ENCODE results near the gene WDR81. TPM values are rescaled to one million over a fixed set of nuclear protein-coding genes. Genes with fewer than 3 reads are reported as not detected.

WDR81 gene
- total RNA-seq, 1 experiment from 2014 or later = 17.3 TPM

DNA sequence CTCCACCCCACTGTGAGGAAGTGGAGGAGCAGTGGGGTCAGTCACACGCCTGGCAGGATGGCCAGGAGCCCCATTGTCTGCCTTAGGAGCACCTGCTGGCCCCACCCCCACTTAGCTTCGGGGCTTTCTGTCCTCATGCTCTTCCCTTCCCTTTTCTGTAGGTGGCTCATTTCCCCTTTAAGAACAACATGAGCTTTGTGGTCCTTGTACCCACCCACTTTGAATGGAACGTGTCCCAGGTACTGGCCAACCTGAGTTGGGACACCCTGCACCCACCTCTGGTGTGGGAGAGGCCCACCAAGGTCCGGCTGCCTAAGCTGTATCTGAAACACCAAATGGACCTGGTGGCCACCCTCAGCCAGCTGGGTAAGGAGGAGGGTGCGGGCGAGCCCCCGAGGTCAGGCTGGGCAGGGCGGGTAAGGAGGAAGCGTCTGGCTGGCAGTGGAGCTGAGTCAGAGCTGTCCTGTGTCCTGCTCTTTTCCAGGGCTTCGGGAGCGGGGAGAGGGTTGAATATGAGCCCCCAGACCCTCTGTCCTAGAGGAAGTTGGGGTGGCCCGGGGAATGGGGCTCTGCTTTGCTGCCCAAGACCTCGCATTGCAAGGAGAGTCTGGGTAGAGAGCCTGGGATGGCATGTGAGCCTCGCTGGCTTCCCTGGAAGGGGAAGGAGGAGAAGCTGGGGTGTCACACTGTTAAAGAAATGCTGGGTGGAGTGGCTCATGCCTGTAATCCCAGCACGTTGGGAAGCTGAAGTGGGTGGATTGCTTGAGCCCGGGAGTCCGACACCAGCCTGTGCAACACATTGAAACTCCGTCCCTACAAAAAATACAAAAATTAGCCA is 28.1 kb downstream of the WDR81 start:
- peak overlapping the region; percentile 3; the same call in 1 of the 2 replicates for H3K27ac ChIP-seq (ENCODE audit: low read depth, low read length)
- TSS peak; percentile 62 for BruUV-seq (replicated peaks)
- ATAC-seq = peak; percentile 83
- CTCF ChIA-PET = interaction anchor here (0.9 kb wide), 1 partner anchor 113 kb away, joined by 3 read pairs; no protein-coding TSS in a partner anchor
- DNase-seq (ENCODE audit: low read depth, low spot score) = peak; percentile 45
- H3K4me3 ChIP-seq (replicated peaks in 1 of 2; ENCODE audit: low read depth in 1 of 2, low read length in 2 of 2) = peak overlapping the region; percentile 34 to 35
- peak overlapping the region; percentile 30 for H3K9ac ChIP-seq (ENCODE audit: low read length)
- H2AFZ ChIP-seq (ENCODE audit: low read depth, low read length, poor library complexity, severe bottlenecking) = peak overlapping the region; percentile 20
- RAD21 ChIA-PET (ENCODE audit: low non-redundant PET in 1 of 2, low total read pairs in 2 of 2, uncharacterized antibody in 2 of 2, unreplicated experiment in 2 of 2) = no interaction called here
- POLR2A ChIA-PET = interaction anchor here (0.6 to 1.3 kb wide), 4 partner anchors 8 to 366 kb away, joined by 3 to 12 read pairs (median 3); no protein-coding TSS in a partner anchor
- H3K79me2 ChIP-seq (ENCODE audit: insufficient read depth, low read length) = no peaks in the 10 kb centered on the region
- no peaks in the 10 kb centered on the region for H3K9me2 ChIP-seq (ENCODE audit: insufficient read depth)
- H3K36me3 ChIP-seq (ENCODE audit: control insufficient read depth in 1 of 2, insufficient read depth in 2 of 2, low read length in 2 of 2) = no peaks in the 10 kb centered on the region
- H4K20me1 ChIP-seq (ENCODE audit: insufficient read depth) = no peaks in the 10 kb centered on the region
- TF ChIP-seq SRF (IDR thresholded peaks at IDR 0.05; ENCODE audit: low read depth) (no peak), FOSL1 (IDR thresholded peaks at IDR 0.05; ENCODE audit: low read depth) (no peak), CBX3 (IDR thresholded peaks at IDR 0.05; ENCODE audit: low read depth) (peak; percentile 55; the same call in 1 of the 2 replicates), YY1 (IDR thresholded peaks at IDR 0.05; ENCODE audit: extremely low read depth, insufficient replicate concordance, low read depth, low read length) (no peak), ATF3 (IDR thresholded peaks at IDR 0.05) (no peak), TCF7L2 (IDR thresholded peaks at IDR 0.05; ENCODE audit: borderline replicate concordance, extremely low read depth, insufficient read depth, insufficient read length) (no peak), MAX (IDR thresholded peaks at IDR 0.05) (peak; percentile 95), POLR2A (IDR thresholded peaks at IDR 0.05; ENCODE audit: borderline replicate concordance, extremely low read depth, insufficient read depth, insufficient read length) (no peak), SP1 (IDR thresholded peaks at IDR 0.05; ENCODE audit: low read depth) (no peak), POLR2AphosphoS5 (IDR thresholded peaks at IDR 0.05; ENCODE audit: low read depth, low read length) (peak; percentile 57)
- TF ChIP-seq, protein P1, sequence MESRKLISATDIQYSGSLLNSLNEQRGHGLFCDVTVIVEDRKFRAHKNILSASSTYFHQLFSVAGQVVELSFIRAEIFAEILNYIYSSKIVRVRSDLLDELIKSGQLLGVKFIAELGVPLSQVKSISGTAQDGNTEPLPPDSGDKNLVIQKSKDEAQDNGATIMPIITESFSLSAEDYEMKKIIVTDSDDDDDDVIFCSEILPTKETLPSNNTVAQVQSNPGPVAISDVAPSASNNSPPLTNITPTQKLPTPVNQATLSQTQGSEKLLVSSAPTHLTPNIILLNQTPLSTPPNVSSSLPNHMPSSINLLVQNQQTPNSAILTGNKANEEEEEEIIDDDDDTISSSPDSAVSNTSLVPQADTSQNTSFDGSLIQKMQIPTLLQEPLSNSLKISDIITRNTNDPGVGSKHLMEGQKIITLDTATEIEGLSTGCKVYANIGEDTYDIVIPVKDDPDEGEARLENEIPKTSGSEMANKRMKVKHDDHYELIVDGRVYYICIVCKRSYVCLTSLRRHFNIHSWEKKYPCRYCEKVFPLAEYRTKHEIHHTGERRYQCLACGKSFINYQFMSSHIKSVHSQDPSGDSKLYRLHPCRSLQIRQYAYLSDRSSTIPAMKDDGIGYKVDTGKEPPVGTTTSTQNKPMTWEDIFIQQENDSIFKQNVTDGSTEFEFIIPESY (IDR thresholded peaks at IDR 0.05; ENCODE audit: extremely low read depth, insufficient replicate concordance, low read length) = no peak
- H3K4me2 ChIP-seq (ENCODE audit: low read length) = peak overlapping the region; percentile 69
- intact Hi-C loops (cut with micrococcal nuclease) = no loop called here
- H3K27me3 ChIP-seq (ENCODE audit: insufficient read depth, low read length) = no peaks in the 10 kb centered on the region
- peaks cover 0 to 16% of the 10 kb centered on the region in 2 experiments; a peak in 3 of 4 replicates for H3K4me1 ChIP-seq (ENCODE audit: control insufficient read depth in 1 of 2, insufficient read depth in 2 of 2, low read length in 2 of 2)
- H3K9me3 ChIP-seq (ENCODE audit: control insufficient read depth in 1 of 2, insufficient read depth in 1 of 2, low read depth in 1 of 2, low read length in 2 of 2) = no peaks in the 10 kb centered on the region
